ENCODE results near the gene TOR1AIP2. TPM values are rescaled to one million over a fixed set of nuclear protein-coding genes. Genes with fewer than 3 reads are reported as not detected.
"Not testable (repeated sequence)": the region's sequence is repeated elsewhere in the genome, so short reads cannot be mapped to it uniquely, and the experiment has no call there.

TOR1AIP2 gene
- total RNA-seq, 2 experiments from 2014 or later, result 43.5 to 50.1 TPM

- H3K27ac Mint-ChIP-seq, result no peak overlapping the region
- H3K36me3 Mint-ChIP-seq, result no peaks in the 10 kb centered on the region
These were observed 71.3 kb downstream of the TOR1AIP2 start for GRCh38 chr1:179806333-179806732.

GRCh38 chr1:179805291-179806195 is 72.1 kb downstream of the TOR1AIP2 start:
- CTCF ChIA-PET, result interaction anchor here (2.3 to 13.6 kb wide), 2 partner anchors 9 to 100 kb away, joined by 14 to 222 read pairs; no protein-coding TSS in a partner anchor
- no peak overlapping the region for H3K4me3 Mint-ChIP-seq
- no peak overlapping the region for H3K27ac Mint-ChIP-seq
- no peak for DNase-seq
- no peaks in the 10 kb centered on the region for H3K36me3 Mint-ChIP-seq
- peaks cover 4% of the 10 kb centered on the region for H3K27me3 Mint-ChIP-seq
- ATAC-seq, result no peak
- H3K4me1 Mint-ChIP-seq, result no peaks in the 10 kb centered on the region
- no peaks in the 10 kb centered on the region for H3K9me3 Mint-ChIP-seq (ENCODE audit: low read depth)

More at GRCh38 chr1:179806333-179806732, 71.3 kb downstream of the TOR1AIP2 start:
- ATAC-seq (no peak), DNase-seq (no peak)
- Mint-ChIP-seq H3K27me3 (peaks cover 4% of the 10 kb centered on the region), H3K4me3 (no peak overlapping the region), H3K4me1 (no peaks in the 10 kb centered on the region), H3K9me3 (ENCODE audit: low read depth) (no peaks in the 10 kb centered on the region)
- CTCF ChIA-PET, result interaction anchor here (2.3 to 13.6 kb wide), 2 partner anchors 8 to 100 kb away, joined by 14 to 222 read pairs; no protein-coding TSS in a partner anchor

DNA sequence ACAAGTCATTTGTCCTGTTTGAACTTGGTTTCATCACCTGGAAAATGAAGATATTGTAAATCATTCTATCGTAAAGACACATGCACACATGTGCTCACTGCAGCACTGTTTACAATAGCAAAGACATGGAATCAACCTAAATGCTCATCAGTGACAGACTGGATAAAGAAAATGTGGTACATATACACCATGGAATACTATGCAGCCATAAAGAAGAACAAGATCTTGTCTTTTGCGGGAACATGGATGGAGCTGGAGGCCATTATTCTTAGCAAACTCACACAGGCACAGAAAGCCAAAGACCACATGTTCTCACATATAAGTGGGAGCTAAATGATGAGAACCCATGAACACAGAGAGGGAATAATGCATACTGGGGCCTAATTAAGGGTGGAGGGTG is 73.2 kb downstream of the TOR1AIP2 start:
- H3K4me3 Mint-ChIP-seq, result not testable (repeated sequence)
- CTCF ChIA-PET, result interaction anchor here (2.3 kb wide), 1 partner anchor 10 kb away, joined by 14 read pairs; no protein-coding TSS in a partner anchor

DNA sequence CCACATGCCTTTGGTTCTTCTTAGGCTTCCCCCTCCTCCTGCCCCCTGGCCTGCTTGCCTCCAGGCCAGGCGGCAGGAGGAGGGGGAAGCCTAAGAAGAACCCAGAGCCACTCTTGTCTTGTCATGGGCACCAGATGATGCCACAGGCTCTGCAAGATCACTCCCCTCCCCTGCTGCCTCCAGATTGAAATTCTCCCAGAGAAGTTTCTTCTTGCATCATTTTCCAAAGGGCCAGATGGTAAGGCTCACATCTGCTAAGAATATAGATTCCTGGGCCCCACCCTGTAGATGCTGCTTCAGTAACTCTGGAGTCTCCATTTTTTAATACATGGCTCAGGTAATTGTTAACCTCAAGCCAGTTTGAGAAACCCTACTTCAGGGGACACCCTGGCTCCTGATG is 73.7 kb downstream of the TOR1AIP2 start:
- Mint-ChIP-seq H3K4me3 (no peak overlapping the region), H3K9me3 (ENCODE audit: low read depth) (no peaks in the 10 kb centered on the region), H3K4me1 (no peaks in the 10 kb centered on the region), H3K36me3 (no peaks in the 10 kb centered on the region), H3K27ac (no peak overlapping the region), H3K27me3 (peaks cover 2% of the 10 kb centered on the region)
- CTCF ChIA-PET, result interaction anchor here (2.3 kb wide), 1 partner anchor 11 kb away, joined by 14 read pairs; no protein-coding TSS in a partner anchor
- ATAC-seq (no peak), DNase-seq (no peak)

More for the DNA sequence above, 73.2 kb downstream of the TOR1AIP2 start:
- H3K27me3 Mint-ChIP-seq; H3K9me3 Mint-ChIP-seq (ENCODE audit: low read depth); H3K4me1 Mint-ChIP-seq; H3K36me3 Mint-ChIP-seq; DNase-seq; ATAC-seq; H3K27ac Mint-ChIP-seq: not testable (repeated sequence)

DNA sequence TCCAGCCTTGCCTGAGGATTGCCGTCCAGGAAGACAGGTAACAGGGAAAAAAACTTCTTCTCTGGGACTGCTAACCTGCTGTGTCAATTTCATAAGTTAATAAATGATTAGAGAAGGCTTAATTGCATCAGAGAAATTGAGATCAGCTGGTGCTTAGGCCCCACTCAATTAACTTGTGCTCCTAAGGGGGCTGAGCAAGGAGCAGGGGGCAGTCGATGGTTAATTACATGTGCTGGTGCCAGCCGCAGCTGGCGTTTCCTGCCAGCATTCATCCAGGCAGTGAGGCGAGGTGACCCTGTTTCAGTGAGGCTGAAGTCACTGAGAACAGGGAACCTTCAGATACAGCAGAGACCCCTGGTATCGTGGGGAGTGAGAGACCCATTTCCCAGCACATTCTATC is 74.5 kb downstream of the TOR1AIP2 start:
- ATAC-seq (no peak), DNase-seq (no peak)
- H3K27me3 Mint-ChIP-seq, result peaks cover 2% of the 10 kb centered on the region
- no peaks in the 10 kb centered on the region for H3K4me1 Mint-ChIP-seq
- no peaks in the 10 kb centered on the region for H3K36me3 Mint-ChIP-seq
- no peaks in the 10 kb centered on the region for H3K9me3 Mint-ChIP-seq (ENCODE audit: low read depth)
- CTCF ChIA-PET, result interaction anchor here (2.9 kb wide), 1 partner anchor 12 kb away, joined by 13 read pairs; no protein-coding TSS in a partner anchor
- H3K4me3 Mint-ChIP-seq, result no peak overlapping the region
- H3K27ac Mint-ChIP-seq, result no peak overlapping the region

GRCh38 chr1:179800481-179800880 is 77.1 kb downstream of the TOR1AIP2 start:
- H3K9me3 Mint-ChIP-seq (ENCODE audit: low read depth), result no peaks in the 10 kb centered on the region
- peaks cover under 1% of the 10 kb centered on the region for H3K27me3 Mint-ChIP-seq
- DNase-seq, result no peak
- CTCF ChIA-PET, result interaction anchor here (1.9 to 2.9 kb wide), 2 partner anchors 10 to 14 kb away, joined by 10 to 13 read pairs; no protein-coding TSS in a partner anchor
- no peak overlapping the region for H3K27ac Mint-ChIP-seq
- no peaks in the 10 kb centered on the region for H3K36me3 Mint-ChIP-seq
- H3K4me3 Mint-ChIP-seq, result no peak overlapping the region
- ATAC-seq, result no peak
- H3K4me1 Mint-ChIP-seq, result no peaks in the 10 kb centered on the region

DNA sequence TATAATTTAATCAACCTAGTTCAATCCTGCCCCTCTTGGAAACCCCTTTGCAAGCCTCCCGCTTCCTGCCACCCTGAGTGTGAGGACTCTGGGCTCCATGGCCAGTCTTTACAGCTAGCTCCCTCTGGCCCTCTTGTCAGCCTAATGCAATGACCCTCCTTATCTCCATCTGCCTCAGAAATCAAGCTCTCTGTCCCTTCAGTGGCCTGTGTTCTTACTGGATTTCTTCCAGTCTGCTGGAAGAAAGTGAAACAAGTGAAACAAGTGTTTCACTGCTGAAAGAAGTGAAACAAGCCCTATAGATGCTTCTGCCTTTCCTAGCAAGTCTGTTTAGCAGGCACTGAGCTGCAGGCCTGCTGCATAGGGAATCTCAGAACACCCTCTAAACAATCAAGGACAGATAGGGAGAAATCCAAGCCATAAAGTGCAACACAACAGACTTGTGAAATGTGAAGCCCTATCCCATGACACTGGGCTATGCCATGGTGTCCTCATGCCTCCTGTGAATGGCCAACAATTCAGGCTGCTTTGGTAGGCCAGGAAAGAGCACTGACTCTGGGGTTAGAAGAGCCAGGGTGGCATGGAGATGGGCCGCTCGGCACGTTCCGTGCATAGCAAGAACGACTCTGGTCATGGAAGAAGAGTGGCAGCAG is 78.6 kb downstream of the TOR1AIP2 start:
- no peak overlapping the region for H3K27ac Mint-ChIP-seq
- ATAC-seq (no peak), DNase-seq (no peak)
- no peak overlapping the region for H3K4me3 Mint-ChIP-seq
- no peaks in the 10 kb centered on the region for H3K9me3 Mint-ChIP-seq (ENCODE audit: low read depth)
- CTCF ChIA-PET, result interaction anchor here (2.8 to 4.4 kb wide), 3 partner anchors 11 to 92 kb away, joined by 11 to 26 read pairs (median 12); no protein-coding TSS in a partner anchor
- peaks cover 2% of the 10 kb centered on the region for H3K27me3 Mint-ChIP-seq
- H3K4me1 Mint-ChIP-seq, result no peaks in the 10 kb centered on the region
- H3K36me3 Mint-ChIP-seq, result no peaks in the 10 kb centered on the region

- Mint-ChIP-seq H3K9me3 (ENCODE audit: low read depth) (no peaks in the 10 kb centered on the region), H3K4me3 (no peak overlapping the region), H3K4me1 (no peaks in the 10 kb centered on the region), H3K36me3 (no peaks in the 10 kb centered on the region), H3K27me3 (peaks cover 2% of the 10 kb centered on the region), H3K27ac (no peak overlapping the region)
- CTCF ChIA-PET, result interaction anchor here (2.8 to 4.4 kb wide), 3 partner anchors 11 to 92 kb away, joined by 11 to 26 read pairs (median 12); no protein-coding TSS in a partner anchor
- ATAC-seq (no peak), DNase-seq (no peak)
These were observed 79.3 kb downstream of the TOR1AIP2 start for GRCh38 chr1:179798213-179798863.

GRCh38 chr1:179794669-179795068 is 82.9 kb downstream of the TOR1AIP2 start:
- Mint-ChIP-seq H3K9me3 (ENCODE audit: low read depth) (no peaks in the 10 kb centered on the region), H3K4me3 (no peak overlapping the region), H3K4me1 (no peaks in the 10 kb centered on the region), H3K27me3 (peaks cover 2% of the 10 kb centered on the region), H3K27ac (no peak overlapping the region), H3K36me3 (no peaks in the 10 kb centered on the region)
- ATAC-seq (no peak), DNase-seq (no peak)
- CTCF ChIA-PET, result no interaction called here

- H3K36me3 Mint-ChIP-seq, result no peaks in the 10 kb centered on the region
- no peaks in the 10 kb centered on the region for H3K9me3 Mint-ChIP-seq (ENCODE audit: low read depth)
- no peak for DNase-seq
- CTCF ChIA-PET, result no interaction called here
- ATAC-seq, result no peak
- no peak overlapping the region for H3K4me3 Mint-ChIP-seq
- H3K4me1 Mint-ChIP-seq, result no peaks in the 10 kb centered on the region
- peaks cover 2% of the 10 kb centered on the region for H3K27me3 Mint-ChIP-seq
- H3K27ac Mint-ChIP-seq, result no peak overlapping the region
These were observed 83.5 kb downstream of the TOR1AIP2 start for GRCh38 chr1:179794146-179794545.

- Mint-ChIP-seq H3K9me3 (ENCODE audit: low read depth) (no peaks in the 10 kb centered on the region), H3K4me3 (no peak overlapping the region), H3K36me3 (no peaks in the 10 kb centered on the region), H3K27me3 (peaks cover 6% of the 10 kb centered on the region), H3K4me1 (no peaks in the 10 kb centered on the region), H3K27ac (no peak overlapping the region)
- DNase-seq, result no peak
- CTCF ChIA-PET, result interaction anchor here (1.2 kb wide), 1 partner anchor 17 kb away, joined by 5 read pairs; no protein-coding TSS in a partner anchor
- ATAC-seq, result no peak
These were observed 84.3 kb downstream of the TOR1AIP2 start for GRCh38 chr1:179793281-179793680.

All from activated CD8-positive, alpha-beta memory T cell treated with anti-CD3 and anti-CD28 coated beads, Interleukin-2, amount 10 ng/mL, durations not matched to agents 7 days and 5 days (primary cell).